GM10266 (cell line): ENCODE results near the gene OPRD1.

Experiments
- DNase-seq: peaks from one replicate; pipeline ENCODE4 v3.0.0; 2012; ENCODE audit errors: extremely low spot score
- TF ChIP-seq, protein P1 (sequence below): IDR thresholded peaks from 2 replicates; pipeline ENCODE4 v1.5.1; 2012; ENCODE audit warnings: mild to moderate bottlenecking, low read depth; ENCODE audit not compliant: control insufficient read depth, insufficient read depth; ENCODE audit errors: missing control alignments

The OPRD1 gene

GRCh38 chr1:28902738-28903137 lies 90.8 kb downstream of the OPRD1 start:
- TF ChIP-seq, protein P1, sequence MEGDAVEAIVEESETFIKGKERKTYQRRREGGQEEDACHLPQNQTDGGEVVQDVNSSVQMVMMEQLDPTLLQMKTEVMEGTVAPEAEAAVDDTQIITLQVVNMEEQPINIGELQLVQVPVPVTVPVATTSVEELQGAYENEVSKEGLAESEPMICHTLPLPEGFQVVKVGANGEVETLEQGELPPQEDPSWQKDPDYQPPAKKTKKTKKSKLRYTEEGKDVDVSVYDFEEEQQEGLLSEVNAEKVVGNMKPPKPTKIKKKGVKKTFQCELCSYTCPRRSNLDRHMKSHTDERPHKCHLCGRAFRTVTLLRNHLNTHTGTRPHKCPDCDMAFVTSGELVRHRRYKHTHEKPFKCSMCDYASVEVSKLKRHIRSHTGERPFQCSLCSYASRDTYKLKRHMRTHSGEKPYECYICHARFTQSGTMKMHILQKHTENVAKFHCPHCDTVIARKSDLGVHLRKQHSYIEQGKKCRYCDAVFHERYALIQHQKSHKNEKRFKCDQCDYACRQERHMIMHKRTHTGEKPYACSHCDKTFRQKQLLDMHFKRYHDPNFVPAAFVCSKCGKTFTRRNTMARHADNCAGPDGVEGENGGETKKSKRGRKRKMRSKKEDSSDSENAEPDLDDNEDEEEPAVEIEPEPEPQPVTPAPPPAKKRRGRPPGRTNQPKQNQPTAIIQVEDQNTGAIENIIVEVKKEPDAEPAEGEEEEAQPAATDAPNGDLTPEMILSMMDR, result no peak
- DNase-seq, result no peak

GRCh38 chr1:28905921-28906666 lies 94.1 kb downstream of the OPRD1 start:
- no peak for DNase-seq
- TF ChIP-seq, protein P1, result no peak

- TF ChIP-seq, protein P1, result no peak
- DNase-seq, result no peak
These were observed 97.2 kb downstream of the OPRD1 start for GRCh38 chr1:28909198-28909597.

GRCh38 chr1:28910379-28911115 lies 98.6 kb downstream of the OPRD1 start:
- TF ChIP-seq, protein P1, result no peak

GRCh38 chr1:28913786-28914227 lies 101.8 kb downstream of the OPRD1 start:
- no peak for DNase-seq
- TF ChIP-seq, protein P1, result no peak

More at GRCh38 chr1:28910379-28911115, 98.6 kb downstream of the OPRD1 start:
- no peak for DNase-seq

- peak; percentile 97 for DNase-seq
These were observed 102.5 kb downstream of the OPRD1 start, which contains the start of gene EPB41 for GRCh38 chr1:28914228-28915030. EPB41 (plus strand) TSS chr1:28914569; CDS start chr1:28987438, 72,869 bp downstream.

More at GRCh38 chr1:28914228-28915030, 102.5 kb downstream of the OPRD1 start, which contains the start of gene EPB41:
- TF ChIP-seq, protein P1, result no peak
